Glutamatergic neuron (in vitro differentiated cells): ENCODE measurements around the gene CCDC90B. TPM values are rescaled to one million over a fixed set of nuclear protein-coding genes. Genes with fewer than 3 reads are reported as not detected.

Experiments used
- DNase-seq: peaks from one replicate; pipeline ENCODE4 v3.0.0; 2022
- H3K27ac Mint-ChIP-seq: one replicate; pipeline ENCODE4 v1.8.0; 2020; ENCODE audit warnings: mild to moderate bottlenecking, mixed read lengths, inconsistent platforms; ENCODE audit not compliant: unreplicated experiment
- H3K27me3 Mint-ChIP-seq: one replicate; pipeline ENCODE4 v1.8.0; 2020; ENCODE audit warnings: mild to moderate bottlenecking, moderate library complexity, mixed read lengths, inconsistent platforms; ENCODE audit not compliant: unreplicated experiment
- H3K36me3 Mint-ChIP-seq: one replicate; pipeline ENCODE4 v1.8.0; 2020; ENCODE audit warnings: mild to moderate bottlenecking, mixed read lengths, inconsistent platforms; ENCODE audit not compliant: unreplicated experiment
- H3K4me1 Mint-ChIP-seq: one replicate; pipeline ENCODE4 v1.8.0; 2020; ENCODE audit warnings: mild to moderate bottlenecking, low read depth, mixed read lengths, inconsistent platforms; ENCODE audit not compliant: unreplicated experiment
- H3K4me3 Mint-ChIP-seq: one replicate; pipeline ENCODE4 v1.8.0; 2020; ENCODE audit warnings: mild to moderate bottlenecking, mixed read lengths, inconsistent platforms; ENCODE audit not compliant: unreplicated experiment
- H3K9me3 Mint-ChIP-seq: one replicate; pipeline ENCODE4 v1.8.0; 2020; ENCODE audit warnings: mild to moderate bottlenecking, moderate library complexity, mixed read lengths, inconsistent platforms; ENCODE audit not compliant: unreplicated experiment
- total RNA-seq: library from RNA; stranded (reverse); fragmentation: NEBNext Ultra II Directional; extraction: Animal tissue kit (Norgen Biotek cat#: 25700); gene quantifications from one replicate; pipeline ENCODE4 v1.2.1, GENCODE V29; 2021; ENCODE audit not compliant: unreplicated experiment
- TF ChIP-seq, protein P1 (sequence below): fragments of 200-600 bp; sonication (generic); IDR thresholded peaks from one replicate; pipeline ENCODE4 v1.5.0; 2021; ENCODE audit not compliant: partially characterized antibody, unreplicated experiment

CCDC90B gene
- total RNA-seq, 1 donor from 2014 or later = 61.3 TPM

DNA sequence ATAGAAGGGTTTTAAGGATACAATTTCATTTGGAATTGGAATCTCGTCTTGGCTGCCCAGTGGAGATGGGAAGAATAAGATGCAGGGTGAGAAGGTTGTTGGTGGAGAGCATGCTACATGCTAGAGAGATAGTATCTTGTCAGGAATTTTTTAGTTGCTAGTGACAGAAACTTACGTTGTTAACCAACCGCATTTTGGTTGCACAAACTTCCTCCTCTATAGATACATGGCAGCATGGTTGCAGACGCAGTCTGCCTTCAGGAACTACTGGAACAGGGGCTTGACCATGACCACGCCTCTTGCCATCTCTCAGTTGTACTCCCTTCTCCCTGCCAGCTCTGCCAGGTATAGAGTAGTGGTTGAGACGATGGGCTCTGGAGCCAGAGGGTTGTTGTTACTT lies 13.5 kb upstream of the CCDC90B start:
- TF ChIP-seq, protein P1, sequence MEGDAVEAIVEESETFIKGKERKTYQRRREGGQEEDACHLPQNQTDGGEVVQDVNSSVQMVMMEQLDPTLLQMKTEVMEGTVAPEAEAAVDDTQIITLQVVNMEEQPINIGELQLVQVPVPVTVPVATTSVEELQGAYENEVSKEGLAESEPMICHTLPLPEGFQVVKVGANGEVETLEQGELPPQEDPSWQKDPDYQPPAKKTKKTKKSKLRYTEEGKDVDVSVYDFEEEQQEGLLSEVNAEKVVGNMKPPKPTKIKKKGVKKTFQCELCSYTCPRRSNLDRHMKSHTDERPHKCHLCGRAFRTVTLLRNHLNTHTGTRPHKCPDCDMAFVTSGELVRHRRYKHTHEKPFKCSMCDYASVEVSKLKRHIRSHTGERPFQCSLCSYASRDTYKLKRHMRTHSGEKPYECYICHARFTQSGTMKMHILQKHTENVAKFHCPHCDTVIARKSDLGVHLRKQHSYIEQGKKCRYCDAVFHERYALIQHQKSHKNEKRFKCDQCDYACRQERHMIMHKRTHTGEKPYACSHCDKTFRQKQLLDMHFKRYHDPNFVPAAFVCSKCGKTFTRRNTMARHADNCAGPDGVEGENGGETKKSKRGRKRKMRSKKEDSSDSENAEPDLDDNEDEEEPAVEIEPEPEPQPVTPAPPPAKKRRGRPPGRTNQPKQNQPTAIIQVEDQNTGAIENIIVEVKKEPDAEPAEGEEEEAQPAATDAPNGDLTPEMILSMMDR = no peak
- H3K36me3 Mint-ChIP-seq = no peaks in the 10 kb centered on the region
- peaks cover 5% of the 10 kb centered on the region for H3K4me1 Mint-ChIP-seq
- peaks cover 2% of the 10 kb centered on the region for H3K9me3 Mint-ChIP-seq
- H3K27me3 Mint-ChIP-seq = peaks cover 7% of the 10 kb centered on the region
- no peak for DNase-seq
- no peak overlapping the region for H3K27ac Mint-ChIP-seq
- H3K4me3 Mint-ChIP-seq = no peak overlapping the region

DNA sequence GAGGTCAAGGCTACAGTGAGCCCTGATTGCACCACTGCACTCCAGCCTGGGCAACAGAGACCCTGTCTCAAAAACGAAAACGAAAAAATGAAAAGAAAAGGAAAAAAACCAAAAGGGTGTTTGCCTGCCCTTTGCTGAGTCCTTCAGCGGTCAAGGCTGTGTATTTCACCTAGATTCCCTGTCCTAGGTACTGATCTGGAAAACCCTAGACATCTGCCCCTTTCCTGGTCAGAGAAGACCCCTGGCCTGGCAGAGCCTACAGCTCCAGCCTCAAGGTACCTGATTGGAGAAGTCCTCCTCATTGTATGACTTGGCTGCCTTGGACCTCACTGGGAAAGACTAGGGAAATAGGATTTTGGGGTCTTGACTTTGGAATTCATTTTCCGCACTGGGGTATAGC lies 8.0 kb upstream of the CCDC90B start:
- Mint-ChIP-seq H3K4me3 (no peak overlapping the region), H3K27ac (no peak overlapping the region), H3K4me1 (peaks cover 2% of the 10 kb centered on the region), H3K9me3 (no peaks in the 10 kb centered on the region), H3K36me3 (no peaks in the 10 kb centered on the region), H3K27me3 (peaks cover 5% of the 10 kb centered on the region)
- TF ChIP-seq, protein P1 = no peak
- DNase-seq = no peak

DNA sequence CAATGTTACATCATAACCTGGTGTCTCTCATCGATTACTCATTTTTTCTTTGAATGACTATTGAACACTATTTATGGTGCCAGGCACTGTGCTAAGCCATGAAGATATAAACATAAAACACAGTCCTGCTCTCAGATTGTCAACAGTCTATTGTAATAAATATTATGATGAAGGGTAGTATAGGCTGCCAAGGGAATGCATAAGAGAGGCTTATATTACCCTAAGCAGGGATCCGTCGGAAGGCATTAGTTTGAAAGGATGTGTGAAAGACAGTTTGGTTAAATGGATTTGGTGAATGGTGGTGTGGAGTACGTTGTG lies 7.2 kb upstream of the CCDC90B start:
- Mint-ChIP-seq H3K27ac (no peak overlapping the region), H3K36me3 (no peaks in the 10 kb centered on the region), H3K4me1 (peaks cover 2% of the 10 kb centered on the region), H3K27me3 (peaks cover under 1% of the 10 kb centered on the region), H3K4me3 (no peak overlapping the region), H3K9me3 (no peaks in the 10 kb centered on the region)
- TF ChIP-seq, protein P1 = no peak
- no peak for DNase-seq

DNA sequence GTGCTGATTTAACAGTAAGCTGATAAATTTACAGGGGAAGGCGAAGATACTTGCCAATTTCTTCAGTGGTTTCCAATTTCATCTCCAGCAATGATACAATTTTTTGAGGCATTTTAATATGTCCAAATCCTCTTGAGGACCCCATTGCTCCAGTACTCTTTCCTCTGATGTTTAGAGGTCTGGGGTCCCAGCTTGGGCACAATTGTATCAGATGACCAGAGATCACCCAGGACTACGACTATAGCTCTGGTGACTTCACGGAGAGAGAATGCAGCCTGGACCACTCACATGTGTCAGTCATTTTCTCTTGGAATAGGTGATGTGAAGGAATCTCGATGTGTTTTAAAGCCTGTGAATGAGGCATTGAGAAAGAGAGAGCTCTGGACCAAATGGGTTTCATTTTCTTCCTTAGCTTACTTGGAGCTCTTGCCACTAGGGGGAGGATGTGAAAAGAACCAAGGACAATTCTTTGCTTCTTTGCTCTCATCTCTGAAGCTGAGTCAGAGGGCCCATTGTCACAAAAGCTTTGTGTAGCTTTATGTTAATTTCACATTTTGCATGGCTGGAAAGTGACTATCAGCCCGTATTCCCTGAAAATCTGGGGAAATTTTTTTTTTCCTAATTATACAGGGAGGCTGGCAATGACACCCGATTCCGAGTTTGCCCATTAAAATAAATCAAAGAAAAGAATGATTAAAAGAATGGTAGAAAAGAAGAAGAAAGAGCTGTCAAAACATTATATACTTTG lies 6.7 kb upstream of the CCDC90B start:
- TF ChIP-seq, protein P1 = peak; percentile 77
- H3K27ac Mint-ChIP-seq = no peak overlapping the region
- H3K27me3 Mint-ChIP-seq = no peaks in the 10 kb centered on the region
- no peak overlapping the region for H3K4me3 Mint-ChIP-seq
- no peak for DNase-seq
- no peaks in the 10 kb centered on the region for H3K9me3 Mint-ChIP-seq
- H3K4me1 Mint-ChIP-seq = peaks cover 2% of the 10 kb centered on the region
- no peaks in the 10 kb centered on the region for H3K36me3 Mint-ChIP-seq

DNA sequence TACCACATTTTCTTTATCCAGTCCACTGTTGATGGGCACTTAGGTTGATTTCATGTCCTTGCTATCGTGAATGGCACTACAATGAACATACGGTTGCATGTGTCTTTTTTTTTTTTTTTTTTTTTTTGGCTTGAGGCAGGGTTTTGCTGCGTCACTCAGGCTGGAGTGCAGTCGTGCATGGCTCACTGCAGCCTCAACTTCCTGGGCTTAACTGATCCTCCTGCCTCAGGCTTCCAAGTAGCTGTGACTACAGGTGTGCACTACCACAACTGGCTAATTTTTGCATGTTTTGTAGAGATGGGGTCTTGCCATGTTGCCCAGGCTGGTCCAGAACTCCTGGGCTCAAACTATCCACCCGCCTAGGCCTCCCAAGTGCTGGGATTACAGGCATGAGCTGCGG lies 1.5 kb upstream of the CCDC90B start:
- H3K4me3 Mint-ChIP-seq = no peak overlapping the region
- H3K27ac Mint-ChIP-seq = no peak overlapping the region
- H3K4me1 Mint-ChIP-seq = peaks cover 4% of the 10 kb centered on the region
- no peak for DNase-seq
- no peaks in the 10 kb centered on the region for H3K27me3 Mint-ChIP-seq
- H3K36me3 Mint-ChIP-seq = no peaks in the 10 kb centered on the region
- TF ChIP-seq, protein P1 = no peak
- H3K9me3 Mint-ChIP-seq = peaks cover 8% of the 10 kb centered on the region
